PC-3 (cell line): ENCODE measurements around the gene NOS1. TPM values are rescaled to one million over a fixed set of nuclear protein-coding genes. Genes with fewer than 3 reads are reported as not detected.
"Not testable (repeated sequence)": the region's sequence is repeated elsewhere in the genome, so short reads cannot be mapped to it uniquely, and the experiment has no call there.

ENCODE experiments used
- ATAC-seq: fragments of 200-7000 bp; cut with Tn5 transposase; 2 replicates; pipeline ENCODE4 v1.9.1; 2020; ENCODE audit warnings: mild to moderate bottlenecking, moderate library complexity
- BruUV-seq: library from RNA; stranded (reverse); fragments of 400-500 nt; replicated peaks from 2 replicates; lab custom pipeline; 2021; lab: Mats Ljungman, UMichigan
- CTCF ChIA-PET: fragments of 300-600 bp; sonication (Branson Sonifier 250); formaldehyde crosslinking; loops from one replicate; lab custom pipeline; 2022; ENCODE audit warnings: antibody characterized with exemption; lab: Charles Lee
- POLR2A ChIA-PET: fragments of 300-600 bp; sonication (Branson Sonifier 250); formaldehyde crosslinking; loops from one replicate; lab custom pipeline; 2022; ENCODE audit warnings: antibody characterized with exemption; ENCODE audit not compliant: unreplicated experiment; lab: Charles Lee
- DNase-seq: peaks from one replicate; pipeline ENCODE4 v3.0.0-alpha.2; 2015
- H2AFZ ChIP-seq: fragments of 300-600 bp; sonication (generic); 2 replicates; pipeline ENCODE4 v1.6.0; 2016; ENCODE audit warnings: antibody characterized with exemption, low read length
- H3F3A ChIP-seq: fragments of 300-600 bp; sonication (generic); one replicate; pipeline ENCODE4 v1.6.0; 2017; ENCODE audit warnings: antibody characterized with exemption, low read length, control low read depth, mild to moderate bottlenecking; ENCODE audit not compliant: unreplicated experiment
- H3K27ac ChIP-seq: fragments of 300-600 bp; sonication (generic); 2 replicates; pipeline ENCODE4 v1.5.1; 2016; ENCODE audit warnings: mild to moderate bottlenecking, low read length
- H3K27me3 ChIP-seq: fragments of 300-600 bp; sonication (generic); 2 replicates; pipeline ENCODE4 v1.6.1; 2016; ENCODE audit warnings: low read length, mixed read lengths
- H3K36me3 ChIP-seq: fragments of 300-600 bp; sonication (generic); 2 replicates; pipeline ENCODE4 v1.6.1; 2016; ENCODE audit warnings: low read depth, mixed run types, low read length, mixed read lengths
- H3K4me1 ChIP-seq: fragments of 300-600 bp; sonication (generic); 2 replicates; pipeline ENCODE4 v1.5.1; 2016; ENCODE audit warnings: low read length; ENCODE audit not compliant: insufficient read depth
- H3K4me2 ChIP-seq: fragments of 300-600 bp; sonication (generic); 2 replicates; pipeline ENCODE4 v1.6.0; 2016; ENCODE audit warnings: low read length
- H3K4me3 ChIP-seq: fragments of 300-600 bp; sonication (generic); 2 replicates; pipeline ENCODE4 v1.5.1; 2016; ENCODE audit warnings: mild to moderate bottlenecking, low read length, mixed read lengths
- H3K79me2 ChIP-seq: fragments of 300-600 bp; sonication (generic); 2 replicates; pipeline ENCODE4 v1.6.1; 2017; ENCODE audit warnings: low read length, mixed read lengths
- H3K9ac ChIP-seq: fragments of 300-600 bp; sonication (generic); 2 replicates; pipeline ENCODE4 v1.6.0; 2016; ENCODE audit warnings: mild to moderate bottlenecking, low read length
- H3K9me2 ChIP-seq: fragments of 300-600 bp; sonication (generic); replicated peaks from 2 replicates; pipeline ENCODE4 v1.6.1; 2016; ENCODE audit warnings: mixed run types, low read length, mixed read lengths
- H3K9me3 ChIP-seq: fragments of 300-600 bp; sonication (generic); 2 replicates; pipeline ENCODE4 v1.6.1; 2016; ENCODE audit warnings: low read length, mixed read lengths
- H4K20me1 ChIP-seq: fragments of 300-600 bp; sonication (generic); 2 replicates; pipeline ENCODE4 v1.6.1; 2016; ENCODE audit warnings: low read length, mixed read lengths
- CTCF ChIP-seq: fragments of 300-600 bp; sonication (generic); conservative IDR thresholded peaks from 2 replicates; pipeline ENCODE4 v1.5.1; 2017; ENCODE audit warnings: antibody characterized with exemption, low read depth, mild to moderate bottlenecking, low read length
- EZH2 ChIP-seq: fragments of 300-600 bp; sonication (generic); IDR thresholded peaks from one replicate; pipeline ENCODE4 v1.6.1; 2017; ENCODE audit warnings: antibody characterized with exemption, mild to moderate bottlenecking, low read length; ENCODE audit not compliant: unreplicated experiment
- EZH2phosphoT487 ChIP-seq: fragments of 300-600 bp; sonication (generic); IDR thresholded peaks from 2 replicates; pipeline ENCODE4 v1.6.1; 2018; ENCODE audit warnings: mild to moderate bottlenecking, antibody characterized with exemption, low read length, borderline replicate concordance
- intact Hi-C: fragments of 100-400 bp; cut with micrococcal nuclease; formaldehyde crosslinking; loops from 2 replicates; pipeline ENCODE4 v1.9.0; 2023
- total RNA-seq: library from RNA; depleted of rRNA; stranded (reverse); fragments of >200 nt; gene quantifications from 2 replicates; pipeline ENCODE4 v1.2.3, GENCODE V29; 2014

NOS1 gene
- total RNA-seq, 1 experiment from 2014 or later, result 0.11 TPM

- H3K4me2 ChIP-seq, result no peak overlapping the region
- H3F3A ChIP-seq, result no peaks in the 10 kb centered on the region
- intact Hi-C loops, result no loop called here
- 0 out of 2 replicates have a peak, but pooled peaks cover 9% of the 10 kb centered on the region for H3K27me3 ChIP-seq
- no peak for DNase-seq
- ChIA-PET POLR2A (no interaction called here), CTCF (no interaction called here)
- H3K9ac ChIP-seq, result no peak overlapping the region
- H3K27ac ChIP-seq, result no peak overlapping the region
- no peaks in the 10 kb centered on the region for H3K79me2 ChIP-seq
- no peaks in the 10 kb centered on the region for H3K9me2 ChIP-seq
- no peak for ATAC-seq
- no TSS peak for BruUV-seq
- H3K4me1 ChIP-seq, result peaks cover 8% of the 10 kb centered on the region
- H3K9me3 ChIP-seq, result no peaks in the 10 kb centered on the region
- TF ChIP-seq EZH2, result no peak
- no peak for TF ChIP-seq CTCF
- no peak for TF ChIP-seq EZH2phosphoT487
- no peak overlapping the region for H2AFZ ChIP-seq
- H3K36me3 ChIP-seq, result no peaks in the 10 kb centered on the region
- H3K4me3 ChIP-seq, result no peak overlapping the region
- no peaks in the 10 kb centered on the region for H4K20me1 ChIP-seq
These were observed 42.2 kb upstream of the NOS1 start for GRCh38 chr12:117403586-117404139.

DNA sequence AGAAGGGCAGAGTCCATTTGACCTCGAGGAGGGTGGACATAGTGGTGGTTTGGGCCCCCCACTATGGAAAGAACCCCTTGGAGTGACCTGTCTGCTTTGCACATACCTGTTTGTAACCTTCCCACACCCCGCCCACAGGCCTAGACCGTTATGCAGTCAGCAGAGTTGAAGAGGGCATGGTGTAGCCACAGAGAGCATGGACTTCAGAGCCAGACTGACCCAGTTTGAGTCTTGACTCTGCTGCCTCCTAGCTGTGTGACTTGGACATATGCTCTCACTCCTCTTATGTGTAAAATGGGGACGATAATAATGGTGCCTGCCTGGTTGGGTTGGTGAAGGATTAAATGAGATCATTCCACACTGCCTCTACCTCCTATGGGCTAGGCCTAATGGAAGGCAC lies 40.9 kb upstream of the NOS1 start:
- Histone ChIP-seq H3K4me1 (no peaks in the 10 kb centered on the region), H3K36me3 (no peaks in the 10 kb centered on the region), H3K9ac (no peak overlapping the region), H3K27me3 (0 out of 2 replicates have a peak, but pooled peaks cover 9% of the 10 kb centered on the region), H4K20me1 (no peaks in the 10 kb centered on the region), H3K4me2 (no peak overlapping the region), H2AFZ (no peak overlapping the region), H3K79me2 (no peaks in the 10 kb centered on the region), H3K27ac (no peak overlapping the region), H3K9me3 (no peaks in the 10 kb centered on the region), H3K9me2 (no peaks in the 10 kb centered on the region), H3K4me3 (no peak overlapping the region), H3F3A (no peaks in the 10 kb centered on the region)
- TF ChIP-seq CTCF (peak; percentile 31; the same call in 1 of the 2 replicates), EZH2 (no peak), EZH2phosphoT487 (no peak)
- ATAC-seq, result no peak
- DNase-seq, result peak; percentile 19
- ChIA-PET POLR2A (no interaction called here), CTCF (no interaction called here)
- intact Hi-C loops, result no loop called here
- no TSS peak for BruUV-seq

DNA sequence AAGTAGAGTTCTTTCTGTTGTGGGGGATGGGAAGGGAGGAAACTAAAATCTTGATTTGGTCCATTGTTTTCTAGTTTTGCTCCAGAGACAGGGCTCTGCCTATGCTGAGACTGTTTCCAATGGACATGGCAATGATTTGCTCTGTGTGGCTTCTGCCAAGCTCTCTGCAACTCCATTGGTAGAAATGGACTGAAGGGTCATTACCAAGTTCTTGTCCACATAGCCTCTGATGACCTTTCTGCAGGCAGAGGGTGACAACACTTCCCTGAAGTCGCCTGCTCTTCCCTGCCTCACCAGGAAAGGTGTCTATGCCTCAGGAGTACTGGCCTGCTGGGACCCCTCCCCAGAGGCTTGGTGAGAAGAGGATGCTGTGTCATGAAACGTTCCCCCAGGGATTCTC lies 39.5 kb upstream of the NOS1 start:
- no TSS peak for BruUV-seq
- 0 out of 2 replicates have a peak, but pooled peaks cover 9% of the 10 kb centered on the region for H3K27me3 ChIP-seq
- H3K36me3 ChIP-seq, result no peaks in the 10 kb centered on the region
- intact Hi-C loops, result no loop called here
- ATAC-seq, result no peak
- no peak overlapping the region for H3K4me2 ChIP-seq
- no peaks in the 10 kb centered on the region for H3K4me1 ChIP-seq
- H2AFZ ChIP-seq, result no peak overlapping the region
- ChIA-PET CTCF (interaction anchor here (0.6 kb wide), 1 partner anchor 30 kb away, joined by 3 read pairs; no protein-coding TSS in a partner anchor), POLR2A (no interaction called here)
- no peaks in the 10 kb centered on the region for H3K9me2 ChIP-seq
- no peak for DNase-seq
- no peaks in the 10 kb centered on the region for H4K20me1 ChIP-seq
- H3F3A ChIP-seq, result no peaks in the 10 kb centered on the region
- no peak overlapping the region for H3K9ac ChIP-seq
- H3K9me3 ChIP-seq, result no peaks in the 10 kb centered on the region
- TF ChIP-seq CTCF, result no peak
- no peak for TF ChIP-seq EZH2phosphoT487
- no peak for TF ChIP-seq EZH2
- no peak overlapping the region for H3K4me3 ChIP-seq
- no peaks in the 10 kb centered on the region for H3K79me2 ChIP-seq
- no peak overlapping the region for H3K27ac ChIP-seq

DNA sequence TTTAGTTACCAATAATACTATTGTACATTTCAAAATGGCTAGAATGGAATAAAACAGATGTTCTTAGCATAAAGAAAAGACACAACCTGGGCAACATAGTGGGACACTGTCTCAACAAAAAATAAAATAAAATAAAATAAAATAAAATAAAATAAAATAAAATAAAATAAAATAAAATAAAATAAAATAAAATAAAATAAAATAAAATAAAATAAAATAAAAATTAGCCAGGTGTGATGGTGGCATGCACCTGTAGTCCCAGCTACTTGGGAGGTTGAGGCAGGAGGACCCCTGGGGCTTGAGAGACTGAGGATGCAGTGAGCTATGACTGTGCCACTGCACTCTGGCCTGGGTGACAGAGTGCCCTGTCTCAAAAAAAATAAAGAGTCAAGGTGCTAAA lies 37.1 kb upstream of the NOS1 start:
- H3K27me3 ChIP-seq, H3K36me3 ChIP-seq, H4K20me1 ChIP-seq, POLR2A ChIA-PET, H3K9me2 ChIP-seq, H3K79me2 ChIP-seq, BruUV-seq, H3K9ac ChIP-seq, H3K9me3 ChIP-seq, H2AFZ ChIP-seq, H3F3A ChIP-seq, CTCF ChIA-PET, H3K4me2 ChIP-seq, ATAC-seq, intact Hi-C loops, DNase-seq, H3K4me3 ChIP-seq, H3K4me1 ChIP-seq, H3K27ac ChIP-seq: not testable (repeated sequence)
